Measurements from ENCODE around the gene FIS1.
"Not testable (repeated sequence)": the region's sequence is repeated elsewhere in the genome, so short reads cannot be mapped to it uniquely, and the experiment has no call there.

FIS1 gene

DNA sequence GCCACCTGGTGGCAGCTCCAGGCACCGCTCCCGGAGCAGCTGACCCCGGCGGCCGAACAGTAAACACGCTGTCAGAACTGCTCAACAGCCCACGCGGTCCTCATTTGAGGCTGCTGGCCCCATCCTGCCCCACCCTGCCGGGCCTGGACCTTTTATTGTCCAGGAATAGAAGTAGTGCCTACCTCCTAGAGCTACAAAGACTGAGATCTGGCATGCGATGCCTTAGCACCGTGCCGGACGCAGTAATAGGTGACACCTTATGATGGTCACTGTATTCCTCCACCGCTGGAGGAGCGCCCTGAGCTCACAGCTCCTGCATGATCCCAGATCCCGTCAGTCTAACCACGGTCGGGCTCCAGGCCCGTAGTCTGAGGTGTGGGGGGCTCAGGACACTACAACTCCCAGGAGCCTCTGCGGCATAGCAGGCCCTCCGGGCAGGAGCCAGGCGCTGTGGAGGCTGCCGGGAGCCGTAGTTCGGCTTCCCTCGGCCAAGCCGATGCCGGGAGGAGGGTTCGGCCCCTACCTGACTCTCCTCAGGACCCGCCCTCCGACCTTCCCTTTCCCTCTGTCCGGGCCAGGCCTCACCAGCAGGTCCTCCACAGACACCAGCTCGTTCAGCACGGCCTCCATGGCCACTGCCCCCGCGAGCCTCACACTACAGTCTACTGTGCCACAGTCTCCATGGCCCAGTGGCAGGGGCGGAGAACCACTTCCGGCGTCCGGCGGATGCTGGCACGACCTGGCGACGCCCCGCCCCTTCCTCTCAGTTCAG, at the start of gene FIS1:
Gene FIS1 (minus strand): TSS at position 707 of the 772 bp plus-strand sequence. CDS start 77 bp downstream, at position 630.
- DNase-seq = peak; percentile 97

DNA sequence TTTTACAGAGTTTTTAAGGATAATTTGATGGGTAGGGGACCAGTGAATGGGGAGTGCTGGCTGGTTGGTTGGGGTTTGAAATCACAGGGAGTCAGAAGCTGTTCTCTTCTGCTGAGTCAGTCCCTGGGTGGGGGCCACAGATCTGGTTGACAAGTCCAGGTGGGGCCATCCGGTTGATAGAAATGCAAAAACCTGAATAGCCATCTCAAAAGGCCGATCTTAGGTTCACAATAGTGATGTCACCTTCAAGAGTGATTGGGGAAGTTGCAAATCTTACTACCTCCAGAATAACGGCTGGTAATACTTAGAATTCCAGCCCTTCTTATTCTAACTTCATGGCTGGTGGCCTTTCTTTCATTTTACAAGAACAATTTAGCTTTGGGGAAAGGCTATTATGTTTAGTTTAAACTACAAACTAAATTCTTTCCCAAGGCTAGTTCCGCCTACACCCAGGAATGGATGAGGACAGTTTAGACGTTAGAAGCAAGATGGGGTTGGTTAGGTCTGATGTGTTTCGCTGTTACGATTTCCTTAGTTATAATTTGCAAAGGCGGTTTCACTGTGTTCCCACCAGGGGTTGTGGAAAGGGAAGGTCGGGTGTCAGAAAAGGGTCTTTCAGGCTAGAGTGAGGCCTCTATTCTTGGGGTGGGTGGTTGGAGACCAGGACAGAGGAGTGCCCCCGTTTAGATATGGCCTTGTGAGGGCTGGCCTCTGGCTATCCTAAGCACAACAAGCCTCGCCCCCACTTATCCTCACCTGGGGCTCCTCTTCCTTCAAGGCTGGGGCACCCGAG, 49.4 kb upstream of the FIS1 start:
- no peak for DNase-seq

DNA sequence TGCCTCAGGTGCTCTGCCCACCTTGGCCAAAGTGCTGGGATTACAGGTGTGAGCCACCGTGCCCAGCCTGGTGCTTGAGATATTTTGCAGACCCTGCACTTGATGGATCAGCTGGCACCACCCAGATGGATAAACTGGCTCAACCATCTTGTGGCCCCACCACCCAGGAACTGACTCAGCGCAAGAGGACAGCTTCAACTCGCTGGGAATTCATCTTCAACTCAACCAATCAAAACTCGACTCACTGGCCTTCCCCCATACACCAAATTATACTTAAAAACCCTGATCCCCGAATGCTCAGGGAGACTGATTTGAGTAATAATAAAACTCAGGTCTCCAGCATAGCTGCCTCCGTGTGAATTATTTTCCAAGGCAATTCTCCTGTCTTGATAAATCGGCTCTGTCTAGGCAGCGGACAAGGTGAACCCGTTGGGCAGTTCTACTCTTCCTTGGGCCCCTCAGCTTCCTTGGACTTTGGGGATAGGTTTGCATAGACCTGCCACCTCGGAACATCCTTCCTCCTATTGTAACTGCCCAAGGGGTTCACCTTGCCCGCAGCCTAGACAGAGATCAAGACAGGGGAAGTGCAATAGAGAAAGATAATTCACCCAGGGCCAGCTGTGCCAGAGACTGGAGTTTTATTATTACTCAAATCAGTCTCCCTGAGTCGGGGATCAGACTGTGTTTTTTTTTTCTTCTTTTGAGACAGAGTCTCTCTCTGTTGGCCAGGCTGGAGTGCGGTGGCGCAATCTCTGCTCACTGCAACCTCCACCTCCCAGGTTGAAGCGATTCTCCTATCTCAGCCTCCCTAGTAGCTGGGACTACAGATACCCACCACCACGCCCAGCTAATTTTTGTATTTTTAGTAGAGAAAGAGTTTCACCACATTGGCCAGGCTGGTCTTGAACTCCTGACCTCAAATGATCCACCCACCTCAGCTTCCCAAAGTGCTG, 48.5 kb upstream of the FIS1 start:
- not testable (repeated sequence) for DNase-seq

DNA sequence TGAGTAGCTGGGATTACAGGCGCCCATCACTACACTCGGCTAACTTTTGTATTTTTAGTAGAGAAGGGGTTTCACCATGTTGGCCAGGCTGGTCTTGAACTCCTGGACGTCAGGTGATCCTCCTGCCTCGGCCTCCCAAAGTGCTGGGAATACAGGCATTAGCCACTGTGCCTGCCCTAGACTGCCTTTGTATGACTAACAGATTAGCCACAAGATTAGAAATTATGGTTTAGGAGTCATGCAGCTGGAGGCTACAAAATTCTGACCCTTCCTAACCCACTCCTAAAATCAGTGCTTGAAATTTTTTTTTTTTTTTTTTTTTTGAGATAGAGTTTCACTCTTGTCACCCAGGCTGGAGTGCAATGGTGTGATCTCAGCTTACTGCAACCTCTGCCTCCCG, 47.7 kb upstream of the FIS1 start:
- not testable (repeated sequence) for DNase-seq

DNA sequence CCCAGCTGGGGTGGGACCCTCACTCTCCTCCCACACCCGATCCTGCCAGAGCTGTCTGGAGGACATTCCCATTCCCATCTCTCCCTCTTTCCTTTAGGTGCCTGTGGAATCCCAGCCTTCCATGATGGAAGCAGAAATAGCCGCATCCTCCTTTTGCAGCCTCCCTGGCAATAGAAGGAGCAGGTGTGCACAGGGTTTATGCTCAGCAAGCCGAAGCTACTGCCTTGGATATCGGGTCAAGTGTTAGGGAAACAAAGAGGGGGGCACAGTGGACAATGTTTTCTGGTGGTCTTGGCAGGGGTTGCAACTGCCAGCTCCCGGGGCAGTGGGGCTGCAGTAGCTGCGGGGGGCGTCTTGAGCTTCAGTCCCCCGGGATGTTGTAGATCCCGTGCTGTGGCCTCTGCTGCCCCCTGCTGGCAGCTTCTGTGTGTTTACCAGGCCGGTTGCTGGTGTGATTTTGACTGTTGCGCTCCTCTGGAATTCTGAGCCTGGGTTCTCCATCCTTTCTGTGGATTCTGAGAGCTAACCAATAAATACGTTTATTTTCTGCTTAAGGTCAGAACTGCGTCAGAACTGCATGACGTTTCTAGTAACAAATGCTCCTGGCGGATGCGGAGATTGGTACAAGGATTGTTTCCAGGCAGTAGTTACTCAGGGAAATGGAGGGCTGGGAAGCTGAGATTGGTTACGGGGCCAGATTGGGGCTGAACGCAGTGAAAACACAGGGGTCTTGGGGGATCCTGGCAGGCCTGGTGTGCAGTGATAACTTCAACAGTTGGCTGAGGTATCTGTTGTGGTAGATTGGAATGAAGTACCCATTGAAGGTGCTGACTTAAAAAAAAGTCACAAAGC, 45.5 kb upstream of the FIS1 start:
- DNase-seq = peak; percentile 73

DNA sequence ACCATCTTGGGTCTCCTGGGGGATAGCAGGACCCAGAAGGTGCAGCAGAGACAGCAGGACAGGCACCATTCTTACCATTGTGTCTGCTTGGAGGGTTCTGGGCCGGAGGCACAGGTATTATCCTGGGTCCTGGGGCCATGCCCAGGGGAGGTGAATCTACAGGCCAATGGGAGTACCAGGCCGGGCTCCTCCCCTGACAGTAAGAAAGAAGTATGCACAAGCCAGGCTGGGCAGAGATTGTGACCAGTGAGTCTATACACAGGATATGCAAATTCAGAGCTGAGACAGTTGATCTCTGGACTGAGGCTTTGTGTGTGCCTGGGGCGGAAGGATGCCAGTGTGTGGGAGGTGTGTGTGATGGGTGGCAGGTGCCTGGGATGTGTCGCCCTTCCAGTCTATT, 44.8 kb upstream of the FIS1 start:
- DNase-seq = not testable (repeated sequence)

DNA sequence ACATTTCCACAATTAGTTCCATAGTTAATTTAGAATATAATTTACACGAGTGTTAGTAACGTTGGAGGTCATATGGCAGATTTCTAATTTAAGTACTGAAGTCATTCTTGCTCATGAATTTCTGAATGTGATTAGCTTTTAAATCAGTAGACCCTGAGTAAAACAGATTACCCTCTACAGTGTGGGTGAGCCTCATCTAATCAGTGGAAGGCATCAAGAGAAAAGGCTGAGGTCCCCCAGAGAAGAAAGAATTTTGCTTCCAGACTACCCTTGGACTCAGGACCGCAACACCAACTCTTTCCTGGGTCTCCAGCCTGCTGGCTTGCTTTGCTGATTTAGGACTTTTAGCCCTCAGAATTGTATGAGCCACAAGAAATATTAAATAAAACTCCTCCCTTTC, 43.6 kb upstream of the FIS1 start:
- no peak for DNase-seq

DNA sequence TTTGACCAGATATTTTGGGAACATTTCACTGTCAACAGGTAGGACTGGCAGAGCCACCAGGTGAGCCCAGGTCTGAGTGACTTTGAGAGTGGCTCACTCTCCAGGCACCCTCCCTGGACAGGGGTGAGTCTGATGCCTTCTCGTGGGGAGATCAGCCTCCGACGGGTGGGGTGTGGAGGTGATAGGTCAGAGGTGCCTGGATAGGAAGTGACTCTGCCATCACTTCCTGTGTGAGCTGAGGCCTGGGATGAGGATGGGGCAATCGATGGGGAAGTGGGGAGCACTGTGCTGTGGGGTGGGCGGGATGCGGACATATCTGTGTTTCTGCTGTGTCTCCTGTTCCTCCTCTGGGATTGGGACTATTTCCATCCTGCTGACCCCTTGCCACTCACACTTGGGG, 42.2 kb upstream of the FIS1 start:
- DNase-seq = no peak

DNA sequence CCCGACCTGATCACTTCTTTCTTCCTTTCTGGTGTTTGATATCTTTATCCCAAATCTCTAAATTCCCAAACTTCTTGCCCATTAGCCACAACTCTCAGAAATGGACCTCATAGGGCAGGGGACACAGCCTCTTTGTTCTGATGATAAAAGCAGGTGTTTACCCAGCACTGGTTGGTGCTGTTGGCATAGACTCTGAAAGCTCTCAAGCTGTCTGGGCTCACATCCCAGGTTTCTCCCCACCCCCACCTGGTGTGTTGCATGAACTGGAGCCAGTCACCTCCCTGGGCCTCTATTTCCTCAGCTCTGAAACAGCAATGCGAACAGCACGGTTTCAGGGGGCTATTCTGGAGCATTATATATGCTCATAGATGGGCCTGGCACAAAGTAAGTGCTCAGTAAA, 41.0 kb upstream of the FIS1 start:
- DNase-seq = not testable (repeated sequence)

DNA sequence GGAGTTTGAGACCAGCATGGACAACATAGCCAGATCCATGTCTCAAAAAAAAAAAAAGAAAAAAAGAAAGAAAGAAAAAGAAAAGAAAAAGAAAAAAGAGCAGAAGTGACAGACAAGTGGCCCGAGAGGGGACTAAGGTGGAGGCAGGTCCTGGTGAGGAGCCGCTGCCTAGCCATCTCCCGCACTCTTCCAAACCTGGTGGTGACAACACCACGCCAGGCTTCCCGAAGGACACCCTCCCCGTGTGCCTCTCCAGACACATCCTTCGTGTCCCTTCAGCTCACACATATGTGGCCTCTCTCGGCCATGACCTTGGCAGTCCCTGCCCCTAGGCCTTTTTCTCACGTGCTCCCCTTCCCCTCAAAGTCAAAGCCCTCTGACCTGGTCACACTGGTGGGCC, 40.3 kb upstream of the FIS1 start:
- no peak for DNase-seq

DNA sequence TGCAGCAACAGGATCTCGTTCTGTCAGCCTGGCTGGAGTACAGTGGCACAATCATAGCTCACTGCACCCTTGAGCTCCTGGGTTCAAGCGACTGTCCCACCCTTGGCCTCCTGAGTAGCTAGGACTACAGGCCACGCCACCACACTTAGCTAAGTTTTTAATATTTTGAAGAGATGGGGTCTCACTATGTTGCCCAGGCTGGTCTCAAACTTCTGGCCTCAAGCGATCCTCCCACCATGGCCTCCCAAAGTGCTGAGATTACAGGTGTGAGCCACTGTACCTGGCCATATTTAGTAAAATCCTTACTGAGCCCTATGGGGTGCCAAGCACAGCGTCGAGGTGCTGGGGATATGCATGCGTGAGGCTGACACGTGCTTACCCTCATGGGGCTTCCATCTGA, 36.0 kb upstream of the FIS1 start:
- not testable (repeated sequence) for DNase-seq

DNA sequence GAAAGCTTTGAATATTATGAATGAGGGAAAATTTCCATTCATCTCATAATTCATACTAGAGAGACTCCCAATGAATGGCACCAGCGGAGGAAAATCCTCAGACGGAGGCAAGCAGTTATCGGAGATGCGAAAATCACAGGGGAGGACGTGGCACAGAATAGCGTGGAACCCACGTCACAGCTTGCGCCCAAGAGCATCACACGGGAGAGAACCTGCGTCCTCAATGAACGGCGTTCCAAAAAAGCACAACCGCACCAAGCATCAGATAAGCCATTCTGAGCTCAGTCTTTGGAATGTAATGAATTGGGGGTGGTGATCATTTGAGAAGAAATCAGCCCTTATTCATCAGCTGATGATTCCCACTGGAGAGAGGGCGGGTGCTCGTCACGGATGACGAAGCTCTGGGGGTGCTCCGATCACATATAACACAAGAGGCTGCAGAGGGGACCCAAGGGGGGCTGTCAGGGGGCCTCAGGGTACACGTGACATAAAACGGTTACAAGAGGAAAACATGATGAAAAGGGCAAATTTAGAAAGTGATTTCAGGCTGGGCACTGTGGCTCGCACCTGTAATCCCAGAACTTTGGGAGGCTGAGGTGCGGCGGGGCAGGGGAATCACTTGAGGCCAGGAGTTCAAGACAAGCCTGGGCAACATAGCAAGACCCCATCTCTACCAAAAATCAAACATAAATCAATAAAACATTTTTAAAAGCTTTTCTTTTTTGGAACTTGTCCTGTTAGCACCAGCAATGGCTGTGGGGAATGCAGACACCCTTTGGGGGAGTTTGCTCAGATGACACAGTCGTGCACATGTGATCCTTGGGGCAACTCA, 33.8 kb upstream of the FIS1 start:
- no peak for DNase-seq

DNA sequence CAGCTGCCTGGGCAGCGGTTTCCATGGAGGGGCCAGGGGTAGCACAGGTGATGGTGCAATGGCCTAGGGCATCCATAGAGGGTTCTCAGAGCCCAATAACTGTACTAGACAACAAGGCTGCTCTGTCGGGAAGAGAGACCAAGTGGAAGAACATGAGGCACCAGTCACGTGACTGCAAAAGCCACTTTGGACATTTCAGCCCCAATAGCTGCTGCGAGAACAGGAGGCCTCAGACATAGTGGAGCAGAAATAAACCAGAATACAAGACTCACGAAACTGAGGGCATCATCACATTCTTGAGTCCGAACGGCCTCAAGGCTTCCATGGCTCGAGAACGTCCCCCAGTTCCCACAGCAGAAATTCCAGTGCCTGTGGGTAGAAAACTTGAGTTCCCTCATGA, 32.3 kb upstream of the FIS1 start:
- no peak for DNase-seq

DNA sequence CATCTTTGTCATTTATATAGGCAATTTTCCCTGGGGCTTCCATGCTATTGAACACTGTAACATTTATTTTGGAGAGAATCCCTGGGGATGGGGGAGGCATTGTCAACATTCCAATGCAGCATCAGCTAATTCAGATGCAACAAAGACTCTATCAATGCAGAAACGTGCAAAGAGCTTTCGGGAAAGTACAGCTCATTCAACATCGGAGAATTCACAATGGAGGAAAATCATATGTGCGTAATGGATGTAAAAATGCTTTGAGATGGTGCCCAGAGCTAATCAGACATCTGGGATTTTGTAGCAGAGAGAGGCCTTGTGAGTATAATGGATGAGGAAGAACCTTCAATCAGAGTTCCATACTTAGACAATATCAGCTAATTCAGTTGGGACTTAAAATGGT, 28.3 kb upstream of the FIS1 start:
- peak; percentile 38 for DNase-seq

DNA sequence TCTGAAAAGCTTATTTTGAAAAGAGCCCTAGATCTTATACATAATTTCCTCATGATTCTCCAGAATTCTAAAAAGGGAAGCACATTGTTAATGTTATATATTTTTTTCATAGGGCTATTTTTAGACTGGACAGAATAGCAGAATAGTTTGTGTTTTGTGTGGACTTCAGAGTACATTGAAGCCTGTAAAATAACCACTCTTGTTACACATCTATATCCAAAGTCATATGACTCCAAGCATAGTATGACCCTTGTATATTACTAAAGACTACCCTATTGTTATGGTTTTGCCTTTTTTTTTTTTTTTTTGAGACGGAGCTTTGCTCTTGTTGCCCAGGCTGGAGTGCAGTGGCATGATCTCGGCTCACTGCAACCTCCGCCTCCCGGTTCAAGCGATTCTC, 26.1 kb upstream of the FIS1 start:
- no peak for DNase-seq

DNA sequence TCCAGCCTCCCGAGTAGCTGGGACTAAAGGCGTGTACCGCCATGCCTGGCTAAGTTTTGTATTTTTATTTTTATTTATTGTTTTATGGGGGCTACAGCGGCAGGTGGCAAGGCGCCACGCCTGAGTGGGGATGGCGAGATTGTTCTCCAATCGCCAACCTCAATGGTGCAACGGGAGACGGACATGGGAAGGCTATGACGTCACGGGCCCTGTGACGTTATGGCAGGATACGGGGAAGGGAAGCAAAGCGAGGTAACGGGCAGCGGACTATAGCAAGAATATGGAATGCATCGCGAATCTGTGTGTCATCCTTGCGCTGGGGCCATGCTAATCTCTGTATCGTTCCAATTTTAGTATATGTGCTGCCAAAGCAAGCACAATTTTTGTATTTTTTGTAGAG, 24.8 kb upstream of the FIS1 start:
- no peak for DNase-seq

DNA sequence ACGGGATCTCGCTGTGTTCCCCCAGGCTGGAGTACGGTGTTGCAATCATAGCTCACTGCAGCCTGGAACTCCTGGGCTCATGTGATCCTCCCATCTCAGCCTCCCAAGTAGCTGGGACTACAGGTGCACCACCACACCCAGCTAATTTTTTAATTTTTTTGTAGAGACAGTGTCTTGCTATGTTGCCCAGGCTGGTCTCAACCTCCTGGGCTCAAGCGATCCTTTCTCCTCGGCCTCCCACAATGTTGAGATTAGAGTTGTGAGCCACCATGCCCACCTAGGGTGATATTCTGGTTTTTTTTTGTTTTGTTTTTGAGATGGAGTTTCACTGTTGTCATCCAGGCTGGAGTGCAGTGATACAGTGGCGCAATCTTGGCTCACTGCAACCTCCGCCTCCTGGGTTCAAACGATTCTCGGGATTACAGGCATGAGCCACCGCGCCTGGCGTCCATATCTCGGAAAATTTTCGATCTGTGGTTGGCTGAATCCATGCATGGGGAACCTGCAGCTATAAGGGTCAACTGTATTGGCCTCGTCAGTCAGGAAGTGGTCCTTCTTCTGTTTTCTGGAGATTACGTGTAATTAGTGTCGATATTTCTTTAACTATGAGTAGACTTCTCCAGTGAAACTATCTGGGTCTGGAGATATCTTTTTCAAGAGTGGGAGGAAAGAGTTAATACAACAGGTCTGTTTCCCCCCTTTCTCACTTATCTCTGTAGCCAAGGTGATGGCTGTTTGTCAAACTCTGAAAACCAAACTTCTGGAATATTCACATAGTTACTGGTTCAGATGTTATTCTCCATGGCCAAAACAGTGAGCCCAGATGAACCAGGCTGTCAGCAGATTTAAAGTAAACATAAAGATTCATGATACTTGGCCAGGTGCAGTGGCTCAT, 21.0 kb upstream of the FIS1 start:
- no peak for DNase-seq

DNA sequence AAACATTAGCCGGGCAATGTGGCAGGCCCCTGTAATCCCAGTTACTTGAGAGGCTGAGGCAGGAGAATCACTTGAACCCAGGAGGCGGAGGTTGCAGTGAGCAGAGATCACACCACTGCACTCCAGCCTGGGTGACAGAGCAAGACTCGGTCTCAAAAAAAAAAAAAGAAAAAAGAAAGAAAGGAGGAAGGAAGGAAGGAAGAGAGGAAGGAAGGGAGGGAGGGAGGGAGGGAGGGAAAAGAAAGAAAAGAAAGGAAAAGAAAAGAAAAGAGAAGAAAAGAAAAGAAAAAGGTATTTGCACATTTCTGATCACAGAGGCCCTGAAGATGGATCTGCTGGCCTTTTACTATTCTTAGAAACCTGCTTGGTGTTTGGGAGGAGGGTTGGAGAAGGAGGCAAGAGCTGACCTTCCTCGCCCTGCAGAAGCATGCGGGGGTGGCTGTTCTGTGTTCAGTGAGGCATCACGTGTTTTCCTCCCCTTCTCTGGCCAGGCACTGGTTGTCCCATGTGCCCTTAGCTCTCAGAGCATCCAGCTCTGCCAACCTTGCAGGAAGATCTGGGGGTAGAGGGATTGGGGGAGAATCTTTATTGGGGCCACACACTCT, 19.3 kb upstream of the FIS1 start:
- not testable (repeated sequence) for DNase-seq

DNA sequence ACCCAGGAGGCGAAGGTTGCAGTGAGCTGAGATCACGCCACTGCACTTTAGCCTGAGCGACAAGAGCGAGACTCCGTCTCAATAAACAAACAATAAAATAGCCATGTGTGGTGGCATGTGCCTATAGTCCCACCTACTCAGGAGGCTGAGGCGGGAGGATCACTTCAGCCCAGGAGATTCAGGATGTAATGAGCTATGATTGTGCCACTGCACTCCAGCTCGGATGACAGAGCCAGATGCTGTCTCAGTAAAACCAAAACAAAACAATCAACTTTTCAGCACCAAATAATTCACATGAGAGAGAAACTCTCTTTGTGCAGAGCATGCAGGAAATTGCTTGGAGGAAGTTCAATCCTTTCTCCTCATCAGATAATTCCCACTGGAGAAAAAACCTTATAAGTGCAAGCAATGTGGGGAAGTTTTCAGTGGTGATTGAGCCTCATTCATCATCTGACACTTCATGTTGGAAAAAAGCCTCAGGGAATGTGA, 13.4 kb upstream of the FIS1 start:
- DNase-seq = no peak
